IMR-90 (cell line): ENCODE results near the gene TEX2. TPM values are rescaled to one million over a fixed set of nuclear protein-coding genes. Genes with fewer than 3 reads are reported as not detected.
"Not testable (repeated sequence)": the region's sequence is repeated elsewhere in the genome, so short reads cannot be mapped to it uniquely, and the experiment has no call there.

Source experiments
- ATAC-seq: fragments of 200-7000 bp; cut with Tn5 transposase; 2 replicates; pipeline ENCODE4 v1.9.1; 2020; ENCODE audit warnings: low read depth, mild to moderate bottlenecking, moderate library complexity
- BruUV-seq: library from RNA; stranded (reverse); fragments of 400-500 nt; replicated peaks from 2 replicates; lab custom pipeline; 2021; lab: Mats Ljungman, UMichigan
- CTCF ChIA-PET: fragments of 300-600 bp; formaldehyde crosslinking; extraction: SDS; loops from one replicate; lab custom pipeline; 2021; ENCODE audit warnings: antibody characterized with exemption; lab: Yijun Ruan, JAX
- POLR2A ChIA-PET: fragments of 300-600 bp; sonication (Branson Sonifier 250); formaldehyde crosslinking; loops from one replicate; lab custom pipeline; 2022; ENCODE audit warnings: antibody characterized with exemption; ENCODE audit not compliant: unreplicated experiment; lab: Charles Lee
- DNase-seq: peaks from one replicate; pipeline ENCODE4 v3.0.0; 2013
- H2AFZ ChIP-seq: replicated peaks from 2 replicates; pipeline ENCODE3; 2013; ENCODE audit warnings: low read length, mild to moderate bottlenecking; ENCODE audit not compliant: poor library complexity
- H2AK5ac ChIP-seq: 2 replicates; pipeline ENCODE4 v1.6.1; 2013; ENCODE audit warnings: low read depth, low read length, inconsistent platforms
- H2AK9ac ChIP-seq: replicated peaks from 2 replicates; pipeline ENCODE3; 2013; ENCODE audit warnings: mild to moderate bottlenecking, low read depth, low read length, moderate library complexity; ENCODE audit not compliant: poor library complexity
- H2BK120ac ChIP-seq: 2 replicates; pipeline ENCODE4 v1.6.1; 2013; ENCODE audit warnings: low read depth, low read length, inconsistent platforms
- H2BK15ac ChIP-seq: 3 replicates; pipeline ENCODE4 v1.6.1; 2013; ENCODE audit warnings: low read depth, low read length, inconsistent platforms
- H2BK20ac ChIP-seq: 2 replicates; pipeline ENCODE4 v1.6.1; 2013; ENCODE audit warnings: low read depth, mild to moderate bottlenecking, inconsistent platforms, low read length, moderate library complexity
- H2BK5ac ChIP-seq: 2 replicates; pipeline ENCODE4 v1.6.1; 2013; ENCODE audit warnings: mild to moderate bottlenecking, low read depth, low read length, inconsistent platforms; ENCODE audit not compliant: poor library complexity, severe bottlenecking
- H3K14ac ChIP-seq: replicated peaks from 2 replicates; pipeline ENCODE4 v1.6.1; 2013; ENCODE audit warnings: low read depth, low read length, inconsistent platforms
- H3K18ac ChIP-seq: 2 replicates; pipeline ENCODE4 v1.6.1; 2013; ENCODE audit warnings: low read depth, low read length, control low read depth
- H3K23ac ChIP-seq: 2 replicates; pipeline ENCODE4 v1.6.1; 2013; ENCODE audit warnings: low read depth, low read length, inconsistent platforms
- H3K27ac ChIP-seq: 2 replicates; pipeline ENCODE4 v1.5.1; 2013; ENCODE audit warnings: mild to moderate bottlenecking, control low read depth, low read length; ENCODE audit not compliant: insufficient read depth
- H3K27me3 ChIP-seq: 2 replicates; pipeline ENCODE4 v1.6.1; 2013; ENCODE audit warnings: low read length; ENCODE audit not compliant: control insufficient read depth, insufficient read depth
- H3K36me3 ChIP-seq: 2 replicates; pipeline ENCODE4 v1.6.1; 2013; ENCODE audit warnings: low read length, mixed read lengths; ENCODE audit not compliant: control insufficient read depth, insufficient read depth
- H3K4ac ChIP-seq: 2 replicates; pipeline ENCODE4 v1.6.1; 2013; ENCODE audit warnings: low read depth, low read length, inconsistent platforms
- H3K4me1 ChIP-seq: 2 replicates; pipeline ENCODE4 v1.6.1; 2013; ENCODE audit warnings: low read length, mixed read lengths; ENCODE audit not compliant: control insufficient read depth, insufficient read depth
- H3K4me2 ChIP-seq: 2 replicates; pipeline ENCODE4 v1.6.1; 2013; ENCODE audit warnings: low read depth, mild to moderate bottlenecking, control low read depth, low read length, moderate library complexity
- H3K4me3 ChIP-seq: 2 replicates; pipeline ENCODE4 v1.5.1; 2013; ENCODE audit warnings: low read depth, mild to moderate bottlenecking, control low read depth, low read length, moderate library complexity; ENCODE audit not compliant: insufficient read depth
- H3K56ac ChIP-seq: 2 replicates; pipeline ENCODE4 v1.6.1; 2013; ENCODE audit warnings: low read length, inconsistent platforms; ENCODE audit not compliant: insufficient read depth; ENCODE audit errors: extremely low read depth
- H3K79me1 ChIP-seq, 2 experiments: 2 replicates each; pipeline ENCODE4 v1.6.1; 2013; ENCODE audit warnings: low read length in 2 of 2, inconsistent platforms in 1 of 2, low read depth in 1 of 2
- H3K9ac ChIP-seq: 2 replicates; pipeline ENCODE4 v1.6.1; 2013; ENCODE audit warnings: low read depth, low read length, control low read depth
- H3K9me1 ChIP-seq: 2 replicates; pipeline ENCODE4 v1.6.1; 2013; ENCODE audit warnings: low read length, inconsistent platforms; ENCODE audit not compliant: insufficient read depth
- H3K9me3 ChIP-seq: 2 replicates; pipeline ENCODE4 v1.6.1; 2013; ENCODE audit warnings: low read length; ENCODE audit not compliant: control insufficient read depth, insufficient read depth
- H4K20me1 ChIP-seq: 2 replicates; pipeline ENCODE4 v1.6.1; 2013; ENCODE audit warnings: low read length, inconsistent platforms; ENCODE audit not compliant: insufficient read depth
- H4K5ac ChIP-seq: 2 replicates; pipeline ENCODE4 v1.6.1; 2013; ENCODE audit warnings: mild to moderate bottlenecking, low read depth, low read length, control low read depth
- H4K8ac ChIP-seq, 2 experiments: 2 replicates each; pipeline ENCODE4 v1.6.1; 2013; ENCODE audit warnings: low read depth in 2 of 2, low read length in 2 of 2, control low read depth in 1 of 2, inconsistent platforms in 1 of 2
- H4K91ac ChIP-seq: 2 replicates; pipeline ENCODE4 v1.6.1; 2013; ENCODE audit warnings: low read depth, low read length, inconsistent platforms; ENCODE audit not compliant: insufficient read depth
- CEBPB ChIP-seq: IDR thresholded peaks from 2 replicates; pipeline ENCODE4 v1.6.1; 2012; ENCODE audit warnings: low read depth, low read length, improper control_type of control experiment
- WGBS, 2 experiments: methylation state at CpG; one replicate each; pipeline versions ENCODE4 v1.1.5 to v1.1.7; 2013; ENCODE audit warnings: missing lambda C conversion rate in 2 of 2; ENCODE audit not compliant: insufficient read length in 1 of 2; ENCODE audit errors: extremely low coverage in 2 of 2; 5-methylcytosine and 5-hydroxymethylcytosine counted together
- dilution Hi-C: fragments of 300-500 bp; cut with HindIII; formaldehyde crosslinking; loops from one replicate; pipeline ENCODE4 v1.14.3; 2018; ENCODE audit warnings: low sequenced_read_pairs; ENCODE audit not compliant: unreplicated experiment
- in situ Hi-C: fragments of 300-500 bp; cut with MboI; formaldehyde crosslinking; loops from 3 replicates; pipeline ENCODE4 v1.14.3; 2019; ENCODE audit warnings: low sequenced_read_pairs, inconsistent platforms, mixed read lengths
- intact Hi-C: fragments of 100-400 bp; cut with micrococcal nuclease; formaldehyde crosslinking; loops from 2 replicates; pipeline ENCODE4 v1.10.0; 2022
- polyA plus RNA-seq, 3 experiments: library from polyadenylated mRNA; depleted of rRNA; stranded (reverse); fragments of >200 nt; gene quantifications; 2 replicates each; pipeline ENCODE4 v1.2.3, GENCODE V29; 2012; ENCODE audit warnings: low replicate concordance in 1 of 3
- total RNA-seq: library from RNA; depleted of rRNA; stranded (reverse); fragments of >200 nt; gene quantifications from 2 replicates; pipeline ENCODE4 v1.2.3, GENCODE V29; 2012

Gene TEX2
- total and polyA plus RNA-seq, 2 of the 4 experiments (the other 2 are of a cell fraction): 18.2 to 21.9 TPM

DNA sequence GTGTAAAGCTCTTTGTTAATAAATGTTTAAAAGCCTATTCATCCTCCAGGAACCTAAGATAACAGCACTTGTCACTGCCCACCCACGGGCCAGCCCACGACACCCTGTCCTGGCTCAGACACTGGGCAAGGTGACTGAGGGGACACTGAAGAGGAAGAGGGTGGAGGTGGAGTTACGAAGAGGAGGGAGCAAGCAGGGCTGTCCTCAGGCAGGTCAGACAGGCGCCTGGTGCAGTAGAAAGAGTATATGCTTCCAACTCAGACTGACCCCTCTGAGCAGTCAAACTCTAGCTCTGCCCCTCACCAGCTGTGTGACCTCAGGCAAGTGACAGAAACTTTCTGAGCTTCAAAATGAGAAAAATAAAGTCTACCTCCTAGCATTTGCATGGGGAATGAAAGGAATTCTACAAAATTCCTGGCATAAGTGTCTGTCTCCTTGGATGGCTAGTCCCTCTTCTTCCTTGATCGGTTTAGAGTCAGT is 22.8 kb downstream of the TEX2 start (continued):
- TF ChIP-seq CEBPB: no peak

DNA sequence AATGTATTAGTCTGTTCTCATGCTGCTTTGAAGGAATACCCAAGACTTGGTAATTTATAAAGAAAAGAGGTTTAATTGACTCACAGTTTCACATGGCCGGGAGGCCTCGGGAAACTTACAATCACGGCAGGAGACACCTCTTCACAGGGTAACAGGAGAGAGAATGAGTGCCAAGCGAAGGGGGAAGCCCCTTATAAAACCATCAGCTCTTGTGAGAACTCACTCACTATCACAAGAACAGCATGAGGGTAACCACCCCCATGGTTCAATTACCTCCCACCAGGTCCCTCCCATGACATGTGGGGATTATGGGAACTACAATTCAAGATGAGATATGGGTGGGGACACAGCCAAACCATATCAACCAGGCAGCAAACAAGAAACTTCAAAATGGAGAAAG is 24.6 kb downstream of the TEX2 start:
- H4K8ac ChIP-seq, H2BK5ac ChIP-seq, in situ Hi-C loops, H2BK120ac ChIP-seq, H4K91ac ChIP-seq, H3K4me2 ChIP-seq, H3K9me1 ChIP-seq, H3K27me3 ChIP-seq, CTCF ChIA-PET, H3K9ac ChIP-seq, H2AK5ac ChIP-seq, dilution Hi-C loops, POLR2A ChIA-PET, H3K4ac ChIP-seq, H3K36me3 ChIP-seq, DNase-seq, H3K14ac ChIP-seq, H2AFZ ChIP-seq, H3K18ac ChIP-seq, H3K27ac ChIP-seq, H2BK15ac ChIP-seq, H3K9me3 ChIP-seq, H3K4me3 ChIP-seq, H4K5ac ChIP-seq, H3K56ac ChIP-seq, BruUV-seq, H2BK20ac ChIP-seq, ATAC-seq, H2AK9ac ChIP-seq, H3K23ac ChIP-seq, intact Hi-C loops: not testable (repeated sequence)
- peaks cover 13% of the 10 kb centered on the region for H4K20me1 ChIP-seq
- H3K79me1 ChIP-seq: peaks cover 28 to 57% of the 10 kb centered on the region in 2 experiments
- WGBS, 2 experiments: no CpG with 5 or more reads among the region's 4 CpGs
- H3K4me1 ChIP-seq: peaks cover 14% of the 10 kb centered on the region
